IMR-90 (cell line): ENCODE results near the gene ITGB4. TPM values are rescaled to one million over a fixed set of nuclear protein-coding genes. Genes with fewer than 3 reads are reported as not detected.

Source experiments
- ATAC-seq: fragments of 200-7000 bp; cut with Tn5 transposase; 2 replicates; pipeline ENCODE4 v1.9.1; 2020; ENCODE audit warnings: low read depth, mild to moderate bottlenecking, moderate library complexity
- BruUV-seq: library from RNA; stranded (reverse); fragments of 400-500 nt; replicated peaks from 2 replicates; lab custom pipeline; 2021; lab: Mats Ljungman, UMichigan
- CTCF ChIA-PET: fragments of 300-600 bp; formaldehyde crosslinking; extraction: SDS; loops from one replicate; lab custom pipeline; 2021; ENCODE audit warnings: antibody characterized with exemption; lab: Yijun Ruan, JAX
- POLR2A ChIA-PET: fragments of 300-600 bp; sonication (Branson Sonifier 250); formaldehyde crosslinking; loops from one replicate; lab custom pipeline; 2022; ENCODE audit warnings: antibody characterized with exemption; ENCODE audit not compliant: unreplicated experiment; lab: Charles Lee
- DNase-seq: peaks from one replicate; pipeline ENCODE4 v3.0.0; 2013
- H2AFZ ChIP-seq: replicated peaks from 2 replicates; pipeline ENCODE3; 2013; ENCODE audit warnings: low read length, mild to moderate bottlenecking; ENCODE audit not compliant: poor library complexity
- H2AK5ac ChIP-seq: 2 replicates; pipeline ENCODE4 v1.6.1; 2013; ENCODE audit warnings: low read depth, low read length, inconsistent platforms
- H2AK9ac ChIP-seq: replicated peaks from 2 replicates; pipeline ENCODE3; 2013; ENCODE audit warnings: mild to moderate bottlenecking, low read depth, low read length, moderate library complexity; ENCODE audit not compliant: poor library complexity
- H2BK120ac ChIP-seq: 2 replicates; pipeline ENCODE4 v1.6.1; 2013; ENCODE audit warnings: low read depth, low read length, inconsistent platforms
- H2BK15ac ChIP-seq: 3 replicates; pipeline ENCODE4 v1.6.1; 2013; ENCODE audit warnings: low read depth, low read length, inconsistent platforms
- H2BK20ac ChIP-seq: 2 replicates; pipeline ENCODE4 v1.6.1; 2013; ENCODE audit warnings: low read depth, mild to moderate bottlenecking, inconsistent platforms, low read length, moderate library complexity
- H2BK5ac ChIP-seq: 2 replicates; pipeline ENCODE4 v1.6.1; 2013; ENCODE audit warnings: mild to moderate bottlenecking, low read depth, low read length, inconsistent platforms; ENCODE audit not compliant: poor library complexity, severe bottlenecking
- H3K14ac ChIP-seq: replicated peaks from 2 replicates; pipeline ENCODE4 v1.6.1; 2013; ENCODE audit warnings: low read depth, low read length, inconsistent platforms
- H3K18ac ChIP-seq: 2 replicates; pipeline ENCODE4 v1.6.1; 2013; ENCODE audit warnings: low read depth, low read length, control low read depth
- H3K23ac ChIP-seq: 2 replicates; pipeline ENCODE4 v1.6.1; 2013; ENCODE audit warnings: low read depth, low read length, inconsistent platforms
- H3K27ac ChIP-seq: 2 replicates; pipeline ENCODE4 v1.5.1; 2013; ENCODE audit warnings: mild to moderate bottlenecking, control low read depth, low read length; ENCODE audit not compliant: insufficient read depth
- H3K27me3 ChIP-seq: 2 replicates; pipeline ENCODE4 v1.6.1; 2013; ENCODE audit warnings: low read length; ENCODE audit not compliant: control insufficient read depth, insufficient read depth
- H3K36me3 ChIP-seq: 2 replicates; pipeline ENCODE4 v1.6.1; 2013; ENCODE audit warnings: low read length, mixed read lengths; ENCODE audit not compliant: control insufficient read depth, insufficient read depth
- H3K4ac ChIP-seq: 2 replicates; pipeline ENCODE4 v1.6.1; 2013; ENCODE audit warnings: low read depth, low read length, inconsistent platforms
- H3K4me1 ChIP-seq: 2 replicates; pipeline ENCODE4 v1.6.1; 2013; ENCODE audit warnings: low read length, mixed read lengths; ENCODE audit not compliant: control insufficient read depth, insufficient read depth
- H3K4me2 ChIP-seq: 2 replicates; pipeline ENCODE4 v1.6.1; 2013; ENCODE audit warnings: low read depth, mild to moderate bottlenecking, control low read depth, low read length, moderate library complexity
- H3K4me3 ChIP-seq: 2 replicates; pipeline ENCODE4 v1.5.1; 2013; ENCODE audit warnings: low read depth, mild to moderate bottlenecking, control low read depth, low read length, moderate library complexity; ENCODE audit not compliant: insufficient read depth
- H3K56ac ChIP-seq: 2 replicates; pipeline ENCODE4 v1.6.1; 2013; ENCODE audit warnings: low read length, inconsistent platforms; ENCODE audit not compliant: insufficient read depth; ENCODE audit errors: extremely low read depth
- H3K79me1 ChIP-seq, 2 experiments: 2 replicates each; pipeline ENCODE4 v1.6.1; 2013; ENCODE audit warnings: low read length in 2 of 2, inconsistent platforms in 1 of 2, low read depth in 1 of 2
- H3K9ac ChIP-seq: 2 replicates; pipeline ENCODE4 v1.6.1; 2013; ENCODE audit warnings: low read depth, low read length, control low read depth
- H3K9me1 ChIP-seq: 2 replicates; pipeline ENCODE4 v1.6.1; 2013; ENCODE audit warnings: low read length, inconsistent platforms; ENCODE audit not compliant: insufficient read depth
- H3K9me3 ChIP-seq: 2 replicates; pipeline ENCODE4 v1.6.1; 2013; ENCODE audit warnings: low read length; ENCODE audit not compliant: control insufficient read depth, insufficient read depth
- H4K20me1 ChIP-seq: 2 replicates; pipeline ENCODE4 v1.6.1; 2013; ENCODE audit warnings: low read length, inconsistent platforms; ENCODE audit not compliant: insufficient read depth
- H4K5ac ChIP-seq: 2 replicates; pipeline ENCODE4 v1.6.1; 2013; ENCODE audit warnings: mild to moderate bottlenecking, low read depth, low read length, control low read depth
- H4K8ac ChIP-seq, 2 experiments: 2 replicates each; pipeline ENCODE4 v1.6.1; 2013; ENCODE audit warnings: low read depth in 2 of 2, low read length in 2 of 2, control low read depth in 1 of 2, inconsistent platforms in 1 of 2
- H4K91ac ChIP-seq: 2 replicates; pipeline ENCODE4 v1.6.1; 2013; ENCODE audit warnings: low read depth, low read length, inconsistent platforms; ENCODE audit not compliant: insufficient read depth
- CEBPB ChIP-seq: IDR thresholded peaks from 2 replicates; pipeline ENCODE4 v1.6.1; 2012; ENCODE audit warnings: low read depth, low read length, improper control_type of control experiment
- CHD1 ChIP-seq: IDR thresholded peaks from 2 replicates; pipeline ENCODE4 v1.6.1; 2012; ENCODE audit warnings: low read depth, low read length, improper control_type of control experiment
- ELK1 ChIP-seq: fragments of 150-350 bp; IDR thresholded peaks from 2 replicates; pipeline ENCODE4 v1.6.1; 2016; ENCODE audit warnings: low read depth, mild to moderate bottlenecking, low read length, moderate library complexity, borderline replicate concordance
- MAFK ChIP-seq: IDR thresholded peaks from 2 replicates; pipeline ENCODE4 v1.6.1; 2012; ENCODE audit warnings: low read depth, low read length, improper control_type of control experiment
- MAZ ChIP-seq: IDR thresholded peaks from 2 replicates; pipeline ENCODE4 v1.6.1; 2012; ENCODE audit warnings: low read depth, mild to moderate bottlenecking, low read length, improper control_type of control experiment, moderate library complexity, borderline replicate concordance
- NFE2L2 ChIP-seq: fragments of 150-350 bp; IDR thresholded peaks from 2 replicates; pipeline ENCODE4 v1.6.1; 2016; ENCODE audit warnings: low read depth, mild to moderate bottlenecking, low read length
- POLR2A ChIP-seq: IDR thresholded peaks from 2 replicates; pipeline ENCODE4 v1.6.1; 2012; ENCODE audit warnings: mild to moderate bottlenecking, low read depth, low read length
- RAD21 ChIP-seq: IDR thresholded peaks from 2 replicates; pipeline ENCODE4 v1.6.1; 2012; ENCODE audit warnings: low read length, improper control_type of control experiment
- RCOR1 ChIP-seq: IDR thresholded peaks from 2 replicates; pipeline ENCODE4 v1.6.1; 2012; ENCODE audit warnings: mild to moderate bottlenecking, low read length, improper control_type of control experiment; ENCODE audit not compliant: insufficient replicate concordance
- RFX5 ChIP-seq: IDR thresholded peaks from 2 replicates; pipeline ENCODE4 v1.8.0; 2012; ENCODE audit warnings: low read depth, mild to moderate bottlenecking, low read length, moderate library complexity
- SMC3 ChIP-seq: fragments of 150-350 bp; IDR thresholded peaks from 2 replicates; pipeline ENCODE4 v1.6.1; 2016; ENCODE audit warnings: low read depth, mild to moderate bottlenecking, antibody characterized with exemption, low read length, moderate library complexity
- USF2 ChIP-seq: fragments of 150-350 bp; IDR thresholded peaks from 2 replicates; pipeline ENCODE4 v1.6.1; 2017; ENCODE audit warnings: mild to moderate bottlenecking, antibody characterized with exemption, low read length, low read depth
- WGBS, 2 experiments: methylation state at CpG; one replicate each; pipeline versions ENCODE4 v1.1.5 to v1.1.7; 2013; ENCODE audit warnings: missing lambda C conversion rate in 2 of 2; ENCODE audit not compliant: insufficient read length in 1 of 2; ENCODE audit errors: extremely low coverage in 2 of 2; 5-methylcytosine and 5-hydroxymethylcytosine counted together
- dilution Hi-C: fragments of 300-500 bp; cut with HindIII; formaldehyde crosslinking; loops from one replicate; pipeline ENCODE4 v1.14.3; 2018; ENCODE audit warnings: low sequenced_read_pairs; ENCODE audit not compliant: unreplicated experiment
- in situ Hi-C: fragments of 300-500 bp; cut with MboI; formaldehyde crosslinking; loops from 3 replicates; pipeline ENCODE4 v1.14.3; 2019; ENCODE audit warnings: low sequenced_read_pairs, inconsistent platforms, mixed read lengths
- intact Hi-C: fragments of 100-400 bp; cut with micrococcal nuclease; formaldehyde crosslinking; loops from 2 replicates; pipeline ENCODE4 v1.10.0; 2022
- polyA plus RNA-seq, 3 experiments: library from polyadenylated mRNA; depleted of rRNA; stranded (reverse); fragments of >200 nt; gene quantifications; 2 replicates each; pipeline ENCODE4 v1.2.3, GENCODE V29; 2012; ENCODE audit warnings: low replicate concordance in 1 of 3
- total RNA-seq: library from RNA; depleted of rRNA; stranded (reverse); fragments of >200 nt; gene quantifications from 2 replicates; pipeline ENCODE4 v1.2.3, GENCODE V29; 2012

Gene ITGB4
- total and polyA plus RNA-seq, 2 of the 4 experiments (the other 2 are of a cell fraction): under 0.01 to 0.27 TPM

- no peak for TF ChIP-seq CEBPB
- TF ChIP-seq RFX5: no peak
- no peak for TF ChIP-seq SMC3
Observed at GRCh38 chr17:75785016-75785890, 64.0 kb downstream of the ITGB4 start (continued).

GRCh38 chr17:75791254-75791653 lies 70.0 kb downstream of the ITGB4 start:
- H2BK120ac ChIP-seq: no peak overlapping the region
- H3K23ac ChIP-seq: no peak overlapping the region
- H3K18ac ChIP-seq: no peak overlapping the region
- intact Hi-C loops (no loop called here), in situ Hi-C loops (no loop called here), dilution Hi-C loops (no loop called here)
- no peak overlapping the region for H4K5ac ChIP-seq
- no CpG with 5 or more reads among the region's 6 CpGs for WGBS, 2 experiments
- H3K56ac ChIP-seq: no peak overlapping the region
- H3K27me3 ChIP-seq: no peaks in the 10 kb centered on the region
- H3K14ac ChIP-seq: no peak overlapping the region
- DNase-seq (no peak), ATAC-seq (no peak)
- H3K36me3 ChIP-seq: peaks cover 8% of the 10 kb centered on the region
- no peak overlapping the region for H4K91ac ChIP-seq
- no peak overlapping the region for H3K4me2 ChIP-seq
- H4K8ac ChIP-seq: no peak overlapping the region
- peaks cover 31 to 70% of the 10 kb centered on the region in 2 experiments for H3K79me1 ChIP-seq
- no peak overlapping the region for H3K27ac ChIP-seq
- POLR2A ChIA-PET: no interaction called here
- CTCF ChIA-PET: interaction anchor here (0.6 kb wide), 1 partner anchor 109 kb away, joined by 3 read pairs; no protein-coding TSS in a partner anchor
- H2BK20ac ChIP-seq: no peak overlapping the region
- H3K4me3 ChIP-seq: no peak overlapping the region
- H3K9me3 ChIP-seq: no peaks in the 10 kb centered on the region
- H3K4ac ChIP-seq: no peak overlapping the region
- H2AFZ ChIP-seq: no peak overlapping the region
- H2AK9ac ChIP-seq: no peak overlapping the region
- TF ChIP-seq MAZ (no peak), SMC3 (no peak), RFX5 (no peak), USF2 (no peak), NFE2L2 (no peak), RAD21 (no peak), RCOR1 (no peak), POLR2A (no peak), CHD1 (no peak), MAFK (no peak), ELK1 (no peak)
- H2AK5ac ChIP-seq: no peak overlapping the region
- no peak overlapping the region for H3K9ac ChIP-seq
- no peak overlapping the region for H2BK15ac ChIP-seq
- BruUV-seq: no TSS peak
- H3K4me1 ChIP-seq: peaks cover 4% of the 10 kb centered on the region
- H4K20me1 ChIP-seq: no peaks in the 10 kb centered on the region; the same call in 1 of the 2 replicates
- H3K9me1 ChIP-seq: peaks cover 6% of the 10 kb centered on the region
- no peak overlapping the region for H2BK5ac ChIP-seq
